GM12878 (cell line): ENCODE results near the gene HMGCL. TPM values are rescaled to one million over a fixed set of nuclear protein-coding genes. Genes with fewer than 3 reads are reported as not detected.

ENCODE experiments used
- ATAC-seq: fragments of 200-7000 bp; cut with Tn5 transposase; 3 replicates; pipeline ENCODE4 v1.9.1; 2020; ENCODE audit warnings: mild to moderate bottlenecking, moderate library complexity
- BruUV-seq: library from RNA; stranded (reverse); fragments of 400-500 nt; replicated peaks from 2 replicates; lab custom pipeline; 2021; lab: Mats Ljungman, UMichigan
- CTCF ChIA-PET: fragments of 300-600 bp; sonication (Branson Sonifier 250); formaldehyde crosslinking; extraction: SDS; loops from one replicate; lab custom pipeline; 2021; ENCODE audit warnings: inconsistent platforms; lab: Yijun Ruan, JAX
- POLR2A ChIA-PET: fragments of 350-600 bp; formaldehyde crosslinking; extraction: SDS; loops from one replicate; lab custom pipeline; 2021; ENCODE audit warnings: inconsistent platforms; lab: Charles Lee
- RAD21 ChIA-PET: fragments of 300-600 bp; sonication (Branson Sonifier 250); formaldehyde crosslinking; loops from one replicate; lab custom pipeline; 2023; ENCODE audit warnings: antibody characterized with exemption; ENCODE audit not compliant: unreplicated experiment; lab: Charles Lee
- SMC1A ChIA-PET: fragments of 300-600 bp; sonication (Branson Sonifier 250); formaldehyde crosslinking; loops from one replicate; lab custom pipeline; 2023; ENCODE audit not compliant: unreplicated experiment, uncharacterized antibody; lab: Charles Lee
- DNase-seq: peaks from one replicate; pipeline ENCODE4 v3.0.0-alpha.2; 2011; ENCODE audit warnings: low read depth, low spot score
- FAIRE-seq: peaks from 3 replicates; lab custom pipeline; 2011; peaks lifted over from hg19 to GRCh38; lab: Jason Lieb, UNC
- H2AFZ ChIP-seq: 2 replicates; pipeline ENCODE4 v1.6.0; 2011; ENCODE audit warnings: low read depth, low read length, control low read depth; ENCODE audit not compliant: control insufficient read depth
- H3K27ac ChIP-seq: 2 replicates; pipeline ENCODE4 v1.5.1; 2011; ENCODE audit warnings: control low read depth; ENCODE audit not compliant: control insufficient read depth, insufficient read depth
- H3K27me3 ChIP-seq, 2 experiments: replicated peaks in 1 of 2; 2 replicates each; pipeline versions ENCODE4 v1.6.0 to v1.6.1; 2011; ENCODE audit warnings: low read length in 1 of 2; ENCODE audit not compliant: control insufficient read depth in 2 of 2, insufficient read depth in 2 of 2
- H3K36me3 ChIP-seq, 2 experiments: 2 replicates each; pipeline ENCODE4 v1.5.1; 2011; ENCODE audit warnings: low read length in 1 of 2; ENCODE audit not compliant: control insufficient read depth in 2 of 2, insufficient read depth in 2 of 2
- H3K4me1 ChIP-seq: 2 replicates; pipeline ENCODE4 v1.6.1; 2011; ENCODE audit warnings: mild to moderate bottlenecking, low read length, moderate library complexity, mixed read lengths; ENCODE audit not compliant: control insufficient read depth, insufficient read depth
- H3K4me2 ChIP-seq: 2 replicates; pipeline ENCODE4 v1.6.0; 2011; ENCODE audit warnings: control low read depth; ENCODE audit not compliant: control insufficient read depth, insufficient read depth
- H3K4me3 ChIP-seq: fragments of 200-600 bp; sonication (generic); 2 replicates; pipeline ENCODE4 v1.5.1; 2016
- H3K79me2 ChIP-seq: 2 replicates; pipeline ENCODE4 v1.6.0; 2011; ENCODE audit warnings: low read length; ENCODE audit not compliant: control insufficient read depth, insufficient read depth
- H3K9ac ChIP-seq: 2 replicates; pipeline ENCODE4 v1.8.0; 2011; ENCODE audit warnings: low read length, control low read depth, mixed read lengths; ENCODE audit not compliant: control insufficient read depth, insufficient read depth
- H3K9me3 ChIP-seq: replicated peaks from 3 replicates; pipeline ENCODE4 v1.5.1; 2011; ENCODE audit warnings: mild to moderate bottlenecking, low read length; ENCODE audit not compliant: control insufficient read depth, insufficient read depth
- H4K20me1 ChIP-seq: 2 replicates; pipeline ENCODE4 v1.6.0; 2011; ENCODE audit not compliant: control insufficient read depth, insufficient read depth
- BHLHE40 ChIP-seq, 2 experiments: fragments of 450-650 bp in 1 of 2; IDR thresholded peaks; 2 replicates each; pipeline ENCODE4 v1.6.1; 2011 to 2017; ENCODE audit warnings: low read depth in 2 of 2, borderline replicate concordance in 1 of 2, improper control_type of control experiment in 1 of 2, low read length in 1 of 2, mild to moderate bottlenecking in 1 of 2
- CHD4 ChIP-seq: fragments of 200-600 bp; sonication (generic); IDR thresholded peaks from 2 replicates; pipeline ENCODE4 v1.6.1; 2016; ENCODE audit warnings: mild to moderate bottlenecking
- MXI1 ChIP-seq: fragments of 150-350 bp; IDR thresholded peaks from 2 replicates; pipeline ENCODE4 v1.6.1; 2011; ENCODE audit warnings: low read depth, mild to moderate bottlenecking, inconsistent platforms, low read length, improper control_type of control experiment
- SIN3A ChIP-seq: IDR thresholded peaks from 2 replicates; pipeline ENCODE4 v1.6.1; 2012; ENCODE audit warnings: low read depth, low read length, improper control_type of control experiment
- SMARCA5 ChIP-seq: fragments of 450-650 bp; IDR thresholded peaks from 2 replicates; pipeline ENCODE4 v1.6.1; 2017; ENCODE audit warnings: mild to moderate bottlenecking
- WGBS: methylation state at CpG from one replicate; pipeline ENCODE4 v1.1.6; 2016; ENCODE audit warnings: low lambda C conversion rate; ENCODE audit not compliant: insufficient replicate concordance, insufficient coverage; ENCODE audit errors: missing lambda C conversion rate; 5-methylcytosine and 5-hydroxymethylcytosine counted together
- in situ Hi-C: fragments of 300-500 bp; cut with MboI; formaldehyde crosslinking; loops from 9 replicates; pipeline ENCODE4 v1.14.3; 2018; ENCODE audit warnings: mixed read lengths
- intact Hi-C: fragments of 100-400 bp; cut with micrococcal nuclease; formaldehyde crosslinking; loops from one replicate; pipeline ENCODE4 v1.14.2; 2022; ENCODE audit not compliant: unreplicated experiment
- polyA plus RNA-seq, 11 experiments: library from polyadenylated mRNA; depleted of rRNA in 4 of 11; unstranded in 6 of 11; stranded (reverse) in 5 of 11; fragments of >200 nt; fragmentation: Nextera tagmentation in 4 of 11; fragmentation: Illumina TruSeq in 1 of 11; extraction: Ambion mirVana in 4 of 11; extraction: Trizol in 1 of 11; gene quantifications; 1 replicate in 1 of 11; 2 replicates in 10 of 11; pipeline versions ENCODE4 v1.2.1 to v1.2.3, GENCODE V29; 2011 to 2016; ENCODE audit warnings: inconsistent platforms in 2 of 11, missing spikeins in 2 of 11, low read depth in 1 of 11
- total RNA-seq, 4 experiments: library from RNA; depleted of rRNA in 3 of 4; stranded (reverse); fragments of >200 nt in 3 of 4; fragmentation: Illumina TruSeq in 1 of 4; extraction: Trizol in 1 of 4; gene quantifications; 2 replicates each; pipeline versions ENCODE4 v1.2.1 to v1.2.3, GENCODE V29; 2013 to 2021
- TF ChIP-seq, protein P1 (sequence below): fragments of 450-650 bp; formaldehyde crosslinking; IDR thresholded peaks from 2 replicates; pipeline ENCODE4 v1.4.0; 2022; ENCODE audit warnings: mild to moderate bottlenecking, moderate library complexity
- TF ChIP-seq, protein P2 (sequence below): IDR thresholded peaks from 2 replicates; pipeline ENCODE4 v1.6.1; 2012; ENCODE audit warnings: improper control_type of control experiment, low read depth, low read length; ENCODE audit not compliant: insufficient replicate concordance
- TF ChIP-seq, protein P3 (sequence below): fragments of 150-350 bp; IDR thresholded peaks from 2 replicates; pipeline ENCODE4 v1.6.1; 2014; ENCODE audit warnings: mild to moderate bottlenecking, low read depth, low read length

Gene HMGCL
- total and polyA plus RNA-seq, 10 of the 15 experiments (the other 5 are each of a cell fraction or from before 2014, with no cell fraction given): 29.4 to 127 (median 36.4) TPM

DNA sequence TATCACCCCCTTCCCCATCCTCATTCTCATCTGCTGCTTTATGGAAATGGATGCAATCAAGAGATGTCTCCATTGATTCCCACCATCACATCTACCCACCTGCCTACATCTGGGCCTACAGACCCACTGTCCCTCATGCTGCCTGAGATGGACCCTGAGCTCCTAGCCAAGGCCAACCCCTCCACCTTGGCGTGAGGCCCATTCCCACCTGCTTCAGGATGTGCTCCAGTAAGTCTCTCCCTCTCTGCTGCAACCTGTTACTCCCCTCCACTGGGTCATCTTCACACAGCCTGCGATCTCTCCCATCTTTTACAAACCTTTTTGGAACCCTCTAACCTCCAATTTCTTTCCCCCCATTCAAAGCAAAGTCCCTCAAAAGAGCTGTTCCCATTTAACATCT, 20.2 kb downstream of the HMGCL start:
- BruUV-seq: no TSS peak
- TF ChIP-seq MXI1: no peak
- TF ChIP-seq, protein P1, sequence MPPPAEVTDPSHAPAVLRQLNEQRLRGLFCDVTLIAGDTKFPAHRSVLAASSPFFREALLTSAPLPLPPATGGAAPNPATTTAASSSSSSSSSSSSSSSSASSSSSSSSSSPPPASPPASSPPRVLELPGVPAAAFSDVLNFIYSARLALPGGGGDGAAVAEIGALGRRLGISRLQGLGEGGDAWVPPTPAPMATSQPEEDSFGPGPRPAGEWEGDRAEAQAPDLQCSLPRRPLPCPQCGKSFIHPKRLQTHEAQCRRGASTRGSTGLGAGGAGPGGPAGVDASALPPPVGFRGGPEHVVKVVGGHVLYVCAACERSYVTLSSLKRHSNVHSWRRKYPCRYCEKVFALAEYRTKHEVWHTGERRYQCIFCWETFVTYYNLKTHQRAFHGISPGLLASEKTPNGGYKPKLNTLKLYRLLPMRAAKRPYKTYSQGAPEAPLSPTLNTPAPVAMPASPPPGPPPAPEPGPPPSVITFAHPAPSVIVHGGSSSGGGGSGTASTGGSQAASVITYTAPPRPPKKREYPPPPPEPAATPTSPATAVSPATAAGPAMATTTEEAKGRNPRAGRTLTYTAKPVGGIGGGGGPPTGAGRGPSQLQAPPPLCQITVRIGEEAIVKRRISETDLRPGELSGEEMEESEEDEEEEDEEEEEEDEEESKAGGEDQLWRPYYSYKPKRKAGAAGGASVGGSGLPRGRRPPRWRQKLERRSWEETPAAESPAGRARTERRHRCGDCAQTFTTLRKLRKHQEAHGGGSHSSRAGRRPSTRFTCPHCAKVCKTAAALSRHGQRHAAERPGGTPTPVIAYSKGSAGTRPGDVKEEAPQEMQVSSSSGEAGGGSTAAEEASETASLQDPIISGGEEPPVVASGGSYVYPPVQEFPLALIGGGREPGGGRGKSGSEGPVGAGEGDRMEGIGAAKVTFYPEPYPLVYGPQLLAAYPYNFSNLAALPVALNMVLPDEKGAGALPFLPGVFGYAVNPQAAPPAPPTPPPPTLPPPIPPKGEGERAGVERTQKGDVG (CRISPR knock-in tag): no peak
- no peak for TF ChIP-seq CHD4
- no peak for TF ChIP-seq SMARCA5
- TF ChIP-seq, protein P2, sequence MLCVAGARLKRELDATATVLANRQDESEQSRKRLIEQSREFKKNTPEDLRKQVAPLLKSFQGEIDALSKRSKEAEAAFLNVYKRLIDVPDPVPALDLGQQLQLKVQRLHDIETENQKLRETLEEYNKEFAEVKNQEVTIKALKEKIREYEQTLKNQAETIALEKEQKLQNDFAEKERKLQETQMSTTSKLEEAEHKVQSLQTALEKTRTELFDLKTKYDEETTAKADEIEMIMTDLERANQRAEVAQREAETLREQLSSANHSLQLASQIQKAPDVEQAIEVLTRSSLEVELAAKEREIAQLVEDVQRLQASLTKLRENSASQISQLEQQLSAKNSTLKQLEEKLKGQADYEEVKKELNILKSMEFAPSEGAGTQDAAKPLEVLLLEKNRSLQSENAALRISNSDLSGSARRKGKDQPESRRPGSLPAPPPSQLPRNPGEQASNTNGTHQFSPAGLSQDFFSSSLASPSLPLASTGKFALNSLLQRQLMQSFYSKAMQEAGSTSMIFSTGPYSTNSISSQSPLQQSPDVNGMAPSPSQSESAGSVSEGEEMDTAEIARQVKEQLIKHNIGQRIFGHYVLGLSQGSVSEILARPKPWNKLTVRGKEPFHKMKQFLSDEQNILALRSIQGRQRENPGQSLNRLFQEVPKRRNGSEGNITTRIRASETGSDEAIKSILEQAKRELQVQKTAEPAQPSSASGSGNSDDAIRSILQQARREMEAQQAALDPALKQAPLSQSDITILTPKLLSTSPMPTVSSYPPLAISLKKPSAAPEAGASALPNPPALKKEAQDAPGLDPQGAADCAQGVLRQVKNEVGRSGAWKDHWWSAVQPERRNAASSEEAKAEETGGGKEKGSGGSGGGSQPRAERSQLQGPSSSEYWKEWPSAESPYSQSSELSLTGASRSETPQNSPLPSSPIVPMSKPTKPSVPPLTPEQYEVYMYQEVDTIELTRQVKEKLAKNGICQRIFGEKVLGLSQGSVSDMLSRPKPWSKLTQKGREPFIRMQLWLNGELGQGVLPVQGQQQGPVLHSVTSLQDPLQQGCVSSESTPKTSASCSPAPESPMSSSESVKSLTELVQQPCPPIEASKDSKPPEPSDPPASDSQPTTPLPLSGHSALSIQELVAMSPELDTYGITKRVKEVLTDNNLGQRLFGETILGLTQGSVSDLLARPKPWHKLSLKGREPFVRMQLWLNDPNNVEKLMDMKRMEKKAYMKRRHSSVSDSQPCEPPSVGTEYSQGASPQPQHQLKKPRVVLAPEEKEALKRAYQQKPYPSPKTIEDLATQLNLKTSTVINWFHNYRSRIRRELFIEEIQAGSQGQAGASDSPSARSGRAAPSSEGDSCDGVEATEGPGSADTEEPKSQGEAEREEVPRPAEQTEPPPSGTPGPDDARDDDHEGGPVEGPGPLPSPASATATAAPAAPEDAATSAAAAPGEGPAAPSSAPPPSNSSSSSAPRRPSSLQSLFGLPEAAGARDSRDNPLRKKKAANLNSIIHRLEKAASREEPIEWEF: no peak
- TF ChIP-seq BHLHE40 (IDR thresholded peaks at IDR 0.05; ENCODE audit: borderline replicate concordance in 1 of 2, low read depth in 2 of 2, low read length in 1 of 2): no peak
- TF ChIP-seq SIN3A: no peak
- TF ChIP-seq, protein P3, sequence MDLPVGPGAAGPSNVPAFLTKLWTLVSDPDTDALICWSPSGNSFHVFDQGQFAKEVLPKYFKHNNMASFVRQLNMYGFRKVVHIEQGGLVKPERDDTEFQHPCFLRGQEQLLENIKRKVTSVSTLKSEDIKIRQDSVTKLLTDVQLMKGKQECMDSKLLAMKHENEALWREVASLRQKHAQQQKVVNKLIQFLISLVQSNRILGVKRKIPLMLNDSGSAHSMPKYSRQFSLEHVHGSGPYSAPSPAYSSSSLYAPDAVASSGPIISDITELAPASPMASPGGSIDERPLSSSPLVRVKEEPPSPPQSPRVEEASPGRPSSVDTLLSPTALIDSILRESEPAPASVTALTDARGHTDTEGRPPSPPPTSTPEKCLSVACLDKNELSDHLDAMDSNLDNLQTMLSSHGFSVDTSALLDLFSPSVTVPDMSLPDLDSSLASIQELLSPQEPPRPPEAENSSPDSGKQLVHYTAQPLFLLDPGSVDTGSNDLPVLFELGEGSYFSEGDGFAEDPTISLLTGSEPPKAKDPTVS: no peak
- FAIRE-seq: no peak
- DNase-seq: no peak
- ATAC-seq: no peak
- in situ Hi-C loops (loop anchor here (5.0 to 10.0 kb wide), 2 partner anchors 60 to 112 kb away; partner anchors contain the start of gene FUCA1), intact Hi-C loops (no loop called here)
- no peak overlapping the region for H3K4me2 ChIP-seq
- SMC1A ChIA-PET: interaction anchor here (0.8 to 1.0 kb wide), 2 partner anchors 13 to 33 kb away, joined by 3 to 4 read pairs; partner anchors contain the start of gene LYPLA2
- H4K20me1 ChIP-seq: no peaks in the 10 kb centered on the region
- H3K27ac ChIP-seq: no peak overlapping the region
- peaks cover 14% of the 10 kb centered on the region for H3K4me1 ChIP-seq
- POLR2A ChIA-PET: no interaction called here
- RAD21 ChIA-PET: interaction anchor here (1.5 kb wide), 1 partner anchor 112 kb away, joined by 6 read pairs; no protein-coding TSS in a partner anchor
- H3K36me3 ChIP-seq: peaks cover 0 to 8% of the 10 kb centered on the region in 2 experiments; a peak in 2 of 4 replicates
- H3K79me2 ChIP-seq: no peaks in the 10 kb centered on the region; the same call in 1 of the 2 replicates
- no peak overlapping the region for H3K4me3 ChIP-seq
- no peak overlapping the region for H3K9ac ChIP-seq
- H3K9me3 ChIP-seq: no peaks in the 10 kb centered on the region
- no peaks in the 10 kb centered on the region for H3K27me3 ChIP-seq
- H2AFZ ChIP-seq: no peak overlapping the region
- WGBS: 100% methylated on average over 2 of the region's 2 CpGs
- CTCF ChIA-PET: interaction anchor here (0.6 to 7.5 kb wide), 4 partner anchors 30 to 112 kb away, joined by 3 to 63 read pairs (median 4); no protein-coding TSS in a partner anchor
